ENCODE measurements around the gene CEP128.

The CEP128 gene

GRCh38 chr14:80605536-80605935, 336.0 kb downstream of the CEP128 start:
- no peak for DNase-seq

GRCh38 chr14:80602946-80603345, 338.6 kb downstream of the CEP128 start:
- DNase-seq: no peak

- DNase-seq: peak in 2 of 6 experiments; percentile 6 to 9
These were observed 354.3 kb downstream of the CEP128 start for GRCh38 chr14:80587096-80587724.

- DNase-seq: no peak
These were observed 355.4 kb downstream of the CEP128 start for GRCh38 chr14:80586131-80586530.

- DNase-seq: no peak
These were observed 356.1 kb downstream of the CEP128 start for GRCh38 chr14:80585506-80585835.

GRCh38 chr14:80584744-80585505, 356.6 kb downstream of the CEP128 start:
- no peak for DNase-seq

GRCh38 chr14:80577599-80577998, 363.9 kb downstream of the CEP128 start:
- DNase-seq: no peak

- DNase-seq: no peak
These were observed 365.1 kb downstream of the CEP128 start for GRCh38 chr14:80576401-80576800.

GRCh38 chr14:80575763-80576162, 365.8 kb downstream of the CEP128 start:
- no peak for DNase-seq

- no peak for DNase-seq
These were observed 368.9 kb downstream of the CEP128 start for GRCh38 chr14:80572666-80573065.

- no peak for DNase-seq
These were observed 370.6 kb downstream of the CEP128 start for GRCh38 chr14:80570930-80571298.

GRCh38 chr14:80567905-80568536, 373.5 kb downstream of the CEP128 start:
- no peak for DNase-seq

GRCh38 chr14:80565001-80565400, 376.5 kb downstream of the CEP128 start:
- no peak for DNase-seq

- no peak for DNase-seq
These were observed 377.5 kb downstream of the CEP128 start for GRCh38 chr14:80564051-80564450.

GRCh38 chr14:80560800-80561657, 380.5 kb downstream of the CEP128 start:
- no peak for DNase-seq

GRCh38 chr14:80554139-80554538, 387.4 kb downstream of the CEP128 start:
- DNase-seq: no peak

GRCh38 chr14:80549141-80549540, 392.4 kb downstream of the CEP128 start:
- DNase-seq: no peak

- no peak for DNase-seq
These were observed 395.3 kb downstream of the CEP128 start for GRCh38 chr14:80545935-80546854.

GRCh38 chr14:80544366-80544765, 397.2 kb downstream of the CEP128 start:
- DNase-seq: no peak

GRCh38 chr14:80543211-80543610, 398.3 kb downstream of the CEP128 start:
- DNase-seq: no peak

GRCh38 chr14:80538633-80539375, 402.7 kb downstream of the CEP128 start:
- DNase-seq: no peak

Measured in stimulated activated naive CD4-positive, alpha-beta T cell (primary cell).